Mesendoderm (in vitro differentiated cells): ENCODE data around the gene CCN5.
A peak's percentile ranks its signal among the peaks of the same experiment; 100 is the strongest.
"Not testable (repeated sequence)": the region's sequence is repeated elsewhere in the genome, so short reads cannot be mapped to it uniquely, and the experiment has no call there.

Source experiments
- DNase-seq: peaks from one replicate; pipeline ENCODE4 v3.0.0; 2013
- H2AK5ac ChIP-seq: 2 replicates; pipeline ENCODE4 v1.6.1; 2013; ENCODE audit warnings: low read length, inconsistent platforms
- H2BK120ac ChIP-seq: 2 replicates; pipeline ENCODE4 v1.6.1; 2013; ENCODE audit warnings: low read depth, mild to moderate bottlenecking, low read length, moderate library complexity, mixed read lengths
- H2BK15ac ChIP-seq: replicated peaks from 2 replicates; pipeline ENCODE4 v1.6.1; 2013; ENCODE audit warnings: low read depth, mild to moderate bottlenecking, moderate library complexity
- H2BK5ac ChIP-seq: 2 replicates; pipeline ENCODE4 v1.6.1; 2013; ENCODE audit warnings: low read length, inconsistent platforms
- H3K18ac ChIP-seq: 2 replicates; pipeline ENCODE4 v1.6.1; 2013; ENCODE audit warnings: mild to moderate bottlenecking, low read length, mixed read lengths
- H3K23ac ChIP-seq: one replicate; pipeline ENCODE4 v1.6.1; 2013; ENCODE audit warnings: low read length
- H3K27ac ChIP-seq: 2 replicates; pipeline ENCODE4 v1.5.1; 2013; ENCODE audit warnings: low read depth, mild to moderate bottlenecking, inconsistent platforms, low read length, moderate library complexity
- H3K27me3 ChIP-seq: 2 replicates; pipeline ENCODE4 v1.6.1; 2013; ENCODE audit warnings: low read length, control low read depth, mild to moderate bottlenecking, inconsistent platforms; ENCODE audit not compliant: insufficient read depth, poor library complexity
- H3K36me3 ChIP-seq: 2 replicates; pipeline ENCODE4 v1.6.1; 2013; ENCODE audit warnings: low read length, inconsistent platforms; ENCODE audit not compliant: control insufficient read depth, insufficient read depth
- H3K4ac ChIP-seq: one replicate; pipeline ENCODE4 v1.6.1; 2013; ENCODE audit warnings: low read depth, mild to moderate bottlenecking, low read length, moderate library complexity
- H3K4me1 ChIP-seq: 2 replicates; pipeline ENCODE4 v1.6.1; 2013; ENCODE audit warnings: low read depth, low read length, inconsistent platforms; ENCODE audit not compliant: control insufficient read depth
- H3K4me2 ChIP-seq: 2 replicates; pipeline ENCODE4 v1.6.1; 2013; ENCODE audit warnings: low read length
- H3K4me3 ChIP-seq: 2 replicates; pipeline ENCODE4 v1.5.1; 2013; ENCODE audit warnings: mild to moderate bottlenecking, low read length
- H3K56ac ChIP-seq: one replicate; pipeline ENCODE4 v1.6.1; 2013; ENCODE audit warnings: low read length
- H3K79me1 ChIP-seq: 2 replicates; pipeline ENCODE4 v1.6.1; 2013; ENCODE audit warnings: low read length, inconsistent platforms
- H3K79me2 ChIP-seq: 2 replicates; pipeline ENCODE4 v1.6.1; 2013; ENCODE audit warnings: mild to moderate bottlenecking, low read length; ENCODE audit not compliant: control insufficient read depth, insufficient read depth
- H3K9ac ChIP-seq: 2 replicates; pipeline ENCODE4 v1.6.1; 2013; ENCODE audit warnings: low read length, inconsistent platforms
- H4K5ac ChIP-seq: one replicate; pipeline ENCODE4 v1.6.1; 2013; ENCODE audit warnings: low read length
- H4K8ac ChIP-seq: one replicate; pipeline ENCODE4 v1.6.1; 2013; ENCODE audit warnings: low read depth, mild to moderate bottlenecking, control low read depth, low read length, moderate library complexity
- WGBS: extraction: QIAGEN DNeasy Blood & Tissue Kit; methylation state at CpG from one replicate; pipeline ENCODE4 v1.1.7; 2013; ENCODE audit warnings: low lambda C conversion rate, missing lambda C conversion rate; ENCODE audit not compliant: insufficient coverage; ENCODE audit errors: extremely low coverage; 5-methylcytosine and 5-hydroxymethylcytosine counted together

CCN5 gene

GRCh38 chr20:44762466-44763140, 47.4 kb downstream of the CCN5 start:
- DNase-seq: peak; percentile 72
- peak overlapping the region; percentile 18 for H3K27ac ChIP-seq
- no peak overlapping the region for H2AK5ac ChIP-seq
- H3K79me1 ChIP-seq: no peaks in the 10 kb centered on the region
- peak overlapping the region; percentile 54 for H3K23ac ChIP-seq
- no peak overlapping the region for H4K8ac ChIP-seq
- no peak overlapping the region for H3K4ac ChIP-seq
- H3K36me3 ChIP-seq: no peaks in the 10 kb centered on the region
- H3K27me3 ChIP-seq: no peaks in the 10 kb centered on the region
- WGBS: no CpG with 5 or more reads among the region's 10 CpGs
- H2BK5ac ChIP-seq: peak overlapping the region; percentile 58
- H3K4me1 ChIP-seq: peaks cover 12% of the 10 kb centered on the region
- H3K4me2 ChIP-seq: no peak overlapping the region
- H3K4me3 ChIP-seq: no peak overlapping the region
- peak overlapping the region; percentile 2 for H3K56ac ChIP-seq
- no peak overlapping the region for H3K18ac ChIP-seq
- H3K79me2 ChIP-seq: no peaks in the 10 kb centered on the region
- no peak overlapping the region for H2BK120ac ChIP-seq
- H4K5ac ChIP-seq: no peak overlapping the region
- H2BK15ac ChIP-seq: no peak overlapping the region
- peak overlapping the region; percentile 5 for H3K9ac ChIP-seq

GRCh38 chr20:44763798-44764197, 48.6 kb downstream of the CCN5 start:
- H3K27ac ChIP-seq, H3K79me1 ChIP-seq, H3K27me3 ChIP-seq, H3K4me2 ChIP-seq, H3K79me2 ChIP-seq, H4K5ac ChIP-seq, H2BK5ac ChIP-seq, H3K9ac ChIP-seq, H3K18ac ChIP-seq, DNase-seq, H4K8ac ChIP-seq, H2BK15ac ChIP-seq, H3K23ac ChIP-seq, H3K4ac ChIP-seq, H2AK5ac ChIP-seq, H3K36me3 ChIP-seq, H2BK120ac ChIP-seq, H3K4me3 ChIP-seq, H3K56ac ChIP-seq: not testable (repeated sequence)
- no CpG with 5 or more reads among the region's 3 CpGs for WGBS
- H3K4me1 ChIP-seq: peaks cover 12% of the 10 kb centered on the region

DNA sequence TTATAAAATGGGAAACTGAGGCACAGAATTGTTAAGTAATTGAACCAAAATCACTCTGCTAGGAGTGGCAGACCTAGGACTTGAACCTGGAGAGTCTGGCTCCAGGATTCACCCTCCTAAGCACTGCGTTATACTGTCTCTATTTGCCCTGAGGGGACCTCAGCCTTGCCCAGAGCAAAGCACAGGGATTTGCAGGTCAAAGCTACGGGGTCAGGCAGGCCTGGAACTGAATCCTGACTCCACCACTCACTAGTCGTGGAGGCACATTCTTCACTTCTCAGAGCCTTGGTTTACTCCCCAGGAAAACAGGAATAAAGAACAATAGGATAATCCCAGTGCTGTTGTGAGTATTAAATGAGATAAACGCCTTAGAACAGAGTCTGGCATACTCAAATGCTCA, 49.9 kb downstream of the CCN5 start:
- DNase-seq: no peak
- Histone ChIP-seq H4K8ac (no peak overlapping the region), H2AK5ac (no peak overlapping the region), H2BK5ac (no peak overlapping the region), H2BK15ac (no peak overlapping the region), H3K4me2 (no peak overlapping the region), H3K27ac (no peak overlapping the region), H3K9ac (no peak overlapping the region), H3K4me1 (peaks cover 12% of the 10 kb centered on the region), H3K27me3 (no peaks in the 10 kb centered on the region), H4K5ac (no peak overlapping the region), H3K4ac (no peak overlapping the region), H2BK120ac (no peak overlapping the region), H3K79me1 (no peaks in the 10 kb centered on the region), H3K79me2 (no peaks in the 10 kb centered on the region), H3K36me3 (no peaks in the 10 kb centered on the region), H3K18ac (no peak overlapping the region), H3K4me3 (no peak overlapping the region), H3K56ac (no peak overlapping the region), H3K23ac (no peak overlapping the region)
- no CpG with 5 or more reads among the region's 4 CpGs for WGBS

- Histone ChIP-seq H3K18ac (no peak overlapping the region), H3K56ac (peak overlapping the region; percentile 26), H2AK5ac (no peak overlapping the region), H4K8ac (no peak overlapping the region), H3K4ac (no peak overlapping the region), H2BK120ac (no peak overlapping the region), H2BK15ac (no peak overlapping the region), H4K5ac (no peak overlapping the region), H3K79me2 (no peaks in the 10 kb centered on the region), H3K27ac (no peak overlapping the region), H3K79me1 (no peaks in the 10 kb centered on the region), H3K9ac (no peak overlapping the region), H3K4me3 (no peak overlapping the region), H3K36me3 (no peaks in the 10 kb centered on the region), H2BK5ac (no peak overlapping the region), H3K27me3 (no peaks in the 10 kb centered on the region), H3K4me1 (peaks cover 12% of the 10 kb centered on the region), H3K23ac (no peak overlapping the region), H3K4me2 (no peak overlapping the region)
- DNase-seq: no peak
- no CpG with 5 or more reads among the region's 7 CpGs for WGBS
Measured at GRCh38 chr20:44765701-44766347, 50.7 kb downstream of the CCN5 start.

GRCh38 chr20:44768256-44768655, 53.1 kb downstream of the CCN5 start:
- no peak overlapping the region for H2BK5ac ChIP-seq
- no CpG with 5 or more reads among the region's 8 CpGs for WGBS
- H3K27me3 ChIP-seq: no peaks in the 10 kb centered on the region
- H2AK5ac ChIP-seq: no peak overlapping the region
- H3K27ac ChIP-seq: no peak overlapping the region
- DNase-seq: no peak
- no peak overlapping the region for H3K9ac ChIP-seq
- H3K4me2 ChIP-seq: no peak overlapping the region
- H3K4ac ChIP-seq: no peak overlapping the region
- H3K4me1 ChIP-seq: peaks cover 3% of the 10 kb centered on the region
- H3K4me3 ChIP-seq: no peak overlapping the region
- no peak overlapping the region for H3K18ac ChIP-seq
- no peak overlapping the region for H3K23ac ChIP-seq
- no peak overlapping the region for H3K56ac ChIP-seq
- no peak overlapping the region for H4K8ac ChIP-seq
- H3K79me2 ChIP-seq: no peaks in the 10 kb centered on the region
- no peak overlapping the region for H2BK15ac ChIP-seq
- no peaks in the 10 kb centered on the region for H3K36me3 ChIP-seq
- no peak overlapping the region for H4K5ac ChIP-seq
- H3K79me1 ChIP-seq: no peaks in the 10 kb centered on the region
- no peak overlapping the region for H2BK120ac ChIP-seq
